Bronchial epithelial cell (primary cell): ENCODE data around the gene PON1. TPM values are rescaled to one million over a fixed set of nuclear protein-coding genes. Genes with fewer than 3 reads are reported as not detected.

ENCODE experiments used
- DNase-seq: peaks from one replicate; pipeline ENCODE4 v3.0.0-alpha.2; 2010; ENCODE audit warnings: low read depth
- FAIRE-seq: peaks from 2 replicates; lab custom pipeline; 2011; peaks lifted over from hg19 to GRCh38; lab: Jason Lieb, UNC
- H3K27me3 ChIP-seq: 2 replicates; pipeline ENCODE4 v1.5.1; 2011; ENCODE audit warnings: low read length; ENCODE audit not compliant: control insufficient read depth, insufficient read depth
- H3K36me3 ChIP-seq: 2 replicates; pipeline ENCODE4 v1.5.1; 2011; ENCODE audit warnings: low read length; ENCODE audit not compliant: control insufficient read depth, insufficient read depth
- H3K4me3 ChIP-seq: 2 replicates; pipeline ENCODE4 v1.5.1; 2011; ENCODE audit warnings: mild to moderate bottlenecking, low read depth, low read length, control low read depth
- total RNA-seq: library from RNA; depleted of rRNA; stranded (reverse); fragments of >200 nt; gene quantifications from 2 replicates; pipeline ENCODE4 v1.2.1, GENCODE V29; 2014
- TF ChIP-seq, protein P1 (sequence below): IDR thresholded peaks from 2 replicates; pipeline ENCODE4 v1.5.1; 2011; ENCODE audit warnings: mild to moderate bottlenecking, moderate library complexity, low read length, control low read depth, inconsistent platforms; ENCODE audit not compliant: insufficient read depth, severe bottlenecking

PON1 gene
- not detected in 2 replicates for total RNA-seq

DNA sequence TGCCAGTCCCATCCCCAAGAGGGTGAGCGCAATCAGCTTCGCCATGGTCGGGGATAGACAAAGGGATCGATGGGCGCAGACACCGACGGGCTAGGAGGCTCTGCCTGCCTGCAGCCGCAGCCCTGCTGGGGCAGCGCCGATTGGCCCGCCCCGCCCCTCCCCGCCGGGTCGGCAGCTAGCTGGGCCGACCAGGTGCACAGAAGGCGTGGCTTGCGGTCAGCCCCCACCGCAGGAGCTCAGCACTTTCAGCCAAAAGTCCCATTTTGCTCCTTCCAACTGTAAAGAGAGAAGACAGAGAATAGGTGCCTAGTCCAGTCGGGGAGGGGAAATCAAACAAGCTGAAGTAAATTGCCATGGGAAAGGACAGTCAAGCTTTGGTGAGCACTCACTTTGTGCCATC, at the start of gene PON1:
TSS of gene PON1 (minus strand) at position 102 of the 400 bp plus-strand sequence. CDS start at position 45, 57 bp downstream.
- Histone ChIP-seq H3K4me3 (no peak within 1 kb of the TSS), H3K36me3 (no peaks in the 10 kb centered on the region), H3K27me3 (peaks cover 7% of the 10 kb centered on the region)
- TF ChIP-seq, protein P1, sequence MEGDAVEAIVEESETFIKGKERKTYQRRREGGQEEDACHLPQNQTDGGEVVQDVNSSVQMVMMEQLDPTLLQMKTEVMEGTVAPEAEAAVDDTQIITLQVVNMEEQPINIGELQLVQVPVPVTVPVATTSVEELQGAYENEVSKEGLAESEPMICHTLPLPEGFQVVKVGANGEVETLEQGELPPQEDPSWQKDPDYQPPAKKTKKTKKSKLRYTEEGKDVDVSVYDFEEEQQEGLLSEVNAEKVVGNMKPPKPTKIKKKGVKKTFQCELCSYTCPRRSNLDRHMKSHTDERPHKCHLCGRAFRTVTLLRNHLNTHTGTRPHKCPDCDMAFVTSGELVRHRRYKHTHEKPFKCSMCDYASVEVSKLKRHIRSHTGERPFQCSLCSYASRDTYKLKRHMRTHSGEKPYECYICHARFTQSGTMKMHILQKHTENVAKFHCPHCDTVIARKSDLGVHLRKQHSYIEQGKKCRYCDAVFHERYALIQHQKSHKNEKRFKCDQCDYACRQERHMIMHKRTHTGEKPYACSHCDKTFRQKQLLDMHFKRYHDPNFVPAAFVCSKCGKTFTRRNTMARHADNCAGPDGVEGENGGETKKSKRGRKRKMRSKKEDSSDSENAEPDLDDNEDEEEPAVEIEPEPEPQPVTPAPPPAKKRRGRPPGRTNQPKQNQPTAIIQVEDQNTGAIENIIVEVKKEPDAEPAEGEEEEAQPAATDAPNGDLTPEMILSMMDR = no peak
- DNase-seq (no peak), FAIRE-seq (no peak)

- no peak for FAIRE-seq
- DNase-seq = no peak
- Histone ChIP-seq H3K36me3 (no peaks in the 10 kb centered on the region), H3K4me3 (no peak overlapping the region), H3K27me3 (no peaks in the 10 kb centered on the region)
- TF ChIP-seq, protein P1 = no peak
These were observed 49.0 kb upstream of the PON1 start for GRCh38 chr7:95373323-95373722.

- DNase-seq (no peak), FAIRE-seq (no peak)
- no peak overlapping the region for H3K4me3 ChIP-seq
- no peaks in the 10 kb centered on the region for H3K36me3 ChIP-seq
- TF ChIP-seq, protein P1 = no peak
- H3K27me3 ChIP-seq = no peaks in the 10 kb centered on the region
These were observed 43.9 kb upstream of the PON1 start for GRCh38 chr7:95368235-95368634.

DNA sequence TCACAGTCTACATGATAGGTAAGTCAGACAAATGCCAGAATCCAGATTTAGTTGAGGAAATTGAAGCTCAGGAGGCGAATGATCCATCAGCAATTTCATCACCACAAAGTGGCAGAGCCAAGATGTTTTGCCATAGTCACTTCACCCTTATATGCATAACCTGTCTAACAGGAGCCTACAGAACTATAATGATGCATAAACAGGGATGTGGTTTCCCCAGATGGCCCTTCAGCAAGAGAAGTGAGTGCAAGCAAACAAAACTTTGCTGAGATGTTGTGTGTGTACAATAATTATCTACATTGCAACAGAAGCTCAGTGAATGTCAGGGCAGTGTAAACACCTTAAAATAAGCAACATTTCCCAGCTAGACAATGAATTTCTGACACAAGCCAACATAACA, 43.3 kb upstream of the PON1 start:
- peak; percentile 81 for DNase-seq

DNA sequence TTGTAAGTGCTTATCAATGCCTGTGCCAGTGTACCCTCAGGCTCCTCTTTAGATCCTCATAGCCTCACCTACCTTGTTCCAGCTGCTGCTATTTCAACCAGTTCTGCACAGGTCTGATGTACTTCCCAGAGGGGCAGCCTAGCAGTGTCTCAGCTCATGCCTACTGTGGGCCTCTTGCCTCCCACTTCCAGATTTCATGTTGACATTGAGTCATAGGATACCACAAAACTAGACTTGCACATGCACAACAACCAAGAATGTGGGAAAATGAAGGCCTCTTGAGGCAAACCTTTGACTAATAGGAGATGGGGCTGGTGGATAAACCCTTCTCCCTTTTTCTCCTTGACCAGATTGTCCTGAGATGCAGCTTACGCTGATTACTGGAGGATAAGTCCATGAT, 40.8 kb upstream of the PON1 start:
- H3K4me3 ChIP-seq = no peak overlapping the region
- FAIRE-seq = no peak
- H3K36me3 ChIP-seq = no peaks in the 10 kb centered on the region
- TF ChIP-seq, protein P1 = no peak
- H3K27me3 ChIP-seq = no peaks in the 10 kb centered on the region
- peak; percentile 91 for DNase-seq

More for the DNA sequence above, 43.3 kb upstream of the PON1 start:
- Histone ChIP-seq H3K27me3 (no peaks in the 10 kb centered on the region), H3K36me3 (no peaks in the 10 kb centered on the region), H3K4me3 (no peak overlapping the region)
- TF ChIP-seq, protein P1 = no peak
- peak; percentile 13 for FAIRE-seq

- no peak for DNase-seq
- FAIRE-seq = no peak
- Histone ChIP-seq H3K36me3 (no peaks in the 10 kb centered on the region), H3K27me3 (no peaks in the 10 kb centered on the region), H3K4me3 (no peak overlapping the region)
- TF ChIP-seq, protein P1 = no peak
These were observed 33.3 kb upstream of the PON1 start for GRCh38 chr7:95357623-95358022.
